KMS-11 (cell line): ENCODE measurements around the gene SMCHD1.

Source experiments
- H2AFZ ChIP-seq: fragments of 200-600 bp; sonication (generic); 2 replicates; pipeline ENCODE4 v1.6.1; 2016; ENCODE audit warnings: antibody characterized with exemption, mixed run types, low read depth
- H3K27ac ChIP-seq: fragments of 200-600 bp; sonication (generic); 2 replicates; pipeline ENCODE4 v1.6.1; 2016; ENCODE audit warnings: mild to moderate bottlenecking, mixed run types
- H3K27me3 ChIP-seq: fragments of 200-600 bp; sonication (generic); 2 replicates; pipeline ENCODE4 v1.6.1; 2017; ENCODE audit warnings: mild to moderate bottlenecking, low read depth, mixed run types, moderate library complexity; ENCODE audit not compliant: insufficient read depth
- H3K36me3 ChIP-seq: fragments of 200-600 bp; sonication (generic); 2 replicates; pipeline ENCODE4 v1.6.1; 2017; ENCODE audit warnings: mild to moderate bottlenecking, mixed run types; ENCODE audit not compliant: insufficient read depth
- H3K4me1 ChIP-seq: fragments of 200-600 bp; sonication (generic); 2 replicates; pipeline ENCODE4 v1.6.1; 2016; ENCODE audit warnings: mild to moderate bottlenecking, low read depth, mixed run types; ENCODE audit not compliant: poor library complexity, severe bottlenecking
- H3K4me2 ChIP-seq: fragments of 200-600 bp; sonication (generic); 2 replicates; pipeline ENCODE4 v1.7.0; 2016; ENCODE audit warnings: mild to moderate bottlenecking, mixed run types
- H3K4me3 ChIP-seq: fragments of 200-600 bp; sonication (generic); IDR thresholded peaks from 2 replicates; pipeline ENCODE4 v1.6.1; 2017; ENCODE audit warnings: low read depth, low read length, mixed read lengths; ENCODE audit not compliant: insufficient read depth
- H3K79me2 ChIP-seq: fragments of 200-600 bp; sonication (generic); 2 replicates; pipeline ENCODE4 v1.6.1; 2016; ENCODE audit warnings: low read depth, mixed run types; ENCODE audit not compliant: insufficient read depth
- H3K9ac ChIP-seq: fragments of 200-600 bp; sonication (generic); 2 replicates; pipeline ENCODE4 v1.6.1; 2016; ENCODE audit warnings: mild to moderate bottlenecking, mixed run types
- H4K20me1 ChIP-seq: fragments of 200-600 bp; sonication (generic); 2 replicates; pipeline ENCODE4 v1.6.1; 2016; ENCODE audit warnings: mild to moderate bottlenecking, mixed run types; ENCODE audit not compliant: insufficient read depth
- CTCF ChIP-seq: fragments of 200-600 bp; sonication (generic); conservative IDR thresholded peaks from 2 replicates; pipeline ENCODE4 v1.6.1; 2017; ENCODE audit warnings: low read depth, mild to moderate bottlenecking, antibody characterized with exemption, low read length, moderate library complexity, mixed read lengths

The SMCHD1 gene

GRCh38 chr18:2818281-2818680 lies 162.8 kb downstream of the SMCHD1 start:
- H4K20me1 ChIP-seq = no peaks in the 10 kb centered on the region
- no peaks in the 10 kb centered on the region for H3K4me1 ChIP-seq
- no peaks in the 10 kb centered on the region for H3K36me3 ChIP-seq
- no peak overlapping the region for H2AFZ ChIP-seq
- H3K9ac ChIP-seq = no peak overlapping the region
- H3K4me2 ChIP-seq = no peak overlapping the region
- no peak for TF ChIP-seq CTCF
- H3K27ac ChIP-seq = no peak overlapping the region
- H3K27me3 ChIP-seq = no peaks in the 10 kb centered on the region
- no peaks in the 10 kb centered on the region for H3K79me2 ChIP-seq
- no peak overlapping the region for H3K4me3 ChIP-seq

GRCh38 chr18:2821695-2822094 lies 166.2 kb downstream of the SMCHD1 start:
- Histone ChIP-seq H3K4me2 (no peak overlapping the region), H3K36me3 (no peaks in the 10 kb centered on the region), H3K9ac (no peak overlapping the region), H4K20me1 (no peaks in the 10 kb centered on the region), H2AFZ (no peak overlapping the region), H3K27me3 (no peaks in the 10 kb centered on the region), H3K4me3 (no peak overlapping the region), H3K79me2 (no peaks in the 10 kb centered on the region), H3K4me1 (no peaks in the 10 kb centered on the region), H3K27ac (no peak overlapping the region)
- no peak for TF ChIP-seq CTCF

GRCh38 chr18:2822213-2822921 lies 166.8 kb downstream of the SMCHD1 start:
- Histone ChIP-seq H3K4me3 (no peak overlapping the region), H3K27ac (no peak overlapping the region), H3K4me2 (no peak overlapping the region), H3K4me1 (no peaks in the 10 kb centered on the region), H3K9ac (no peak overlapping the region), H3K79me2 (no peaks in the 10 kb centered on the region), H2AFZ (no peak overlapping the region), H3K36me3 (no peaks in the 10 kb centered on the region), H4K20me1 (no peaks in the 10 kb centered on the region), H3K27me3 (no peaks in the 10 kb centered on the region)
- TF ChIP-seq CTCF = no peak

- H3K27ac ChIP-seq = no peak overlapping the region
These were observed 167.7 kb downstream of the SMCHD1 start for GRCh38 chr18:2823202-2823601.

More at GRCh38 chr18:2823202-2823601, 167.7 kb downstream of the SMCHD1 start:
- no peaks in the 10 kb centered on the region for H3K79me2 ChIP-seq
- no peak overlapping the region for H2AFZ ChIP-seq
- no peak overlapping the region for H3K4me3 ChIP-seq
- no peaks in the 10 kb centered on the region for H3K4me1 ChIP-seq
- TF ChIP-seq CTCF = no peak
- no peaks in the 10 kb centered on the region for H4K20me1 ChIP-seq
- no peaks in the 10 kb centered on the region for H3K36me3 ChIP-seq
- H3K27me3 ChIP-seq = no peaks in the 10 kb centered on the region
- no peak overlapping the region for H3K9ac ChIP-seq
- H3K4me2 ChIP-seq = no peak overlapping the region
